ENCODE data around the gene TMEM91.
"Not testable (repeated sequence)": the region's sequence is repeated elsewhere in the genome, so short reads cannot be mapped to it uniquely, and the experiment has no call there.

TMEM91 gene

DNA sequence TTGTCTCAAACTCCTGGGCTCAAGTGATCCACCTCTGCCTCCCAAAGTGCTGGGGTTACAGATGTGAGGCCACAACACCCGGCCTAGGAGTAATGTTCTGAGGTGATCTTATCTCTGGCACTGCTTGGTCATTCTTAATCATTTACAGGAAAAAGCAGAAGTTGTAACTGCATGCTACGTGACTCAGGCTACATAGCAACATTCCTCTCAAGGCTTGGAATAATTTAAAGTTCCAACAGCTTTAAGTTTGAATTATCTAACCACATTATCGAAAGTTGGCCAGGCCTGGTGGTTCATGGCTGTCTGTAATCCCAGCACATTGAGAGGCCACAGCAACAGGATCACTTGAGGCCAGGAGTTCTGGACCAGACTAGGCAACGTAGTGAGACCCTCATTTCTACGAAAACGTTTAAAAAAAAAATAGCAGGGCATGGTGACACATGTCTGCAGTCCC, 8.5 kb upstream of the TMEM91 start:
- Histone ChIP-seq H3K36me3 (0 out of 2 replicates have a peak, but pooled peaks cover 5% of the 10 kb centered on the region), H3K27ac (no peak overlapping the region), H3K4me3 (ENCODE audit: low read depth, low read length) (no peak overlapping the region), H3K9me3 (ENCODE audit: severe bottlenecking) (no peaks in the 10 kb centered on the region), H3K27me3 (ENCODE audit: insufficient read depth, low read depth, severe bottlenecking) (no peaks in the 10 kb centered on the region)
- DNase-seq: no peak
- TF ChIP-seq, protein P1, sequence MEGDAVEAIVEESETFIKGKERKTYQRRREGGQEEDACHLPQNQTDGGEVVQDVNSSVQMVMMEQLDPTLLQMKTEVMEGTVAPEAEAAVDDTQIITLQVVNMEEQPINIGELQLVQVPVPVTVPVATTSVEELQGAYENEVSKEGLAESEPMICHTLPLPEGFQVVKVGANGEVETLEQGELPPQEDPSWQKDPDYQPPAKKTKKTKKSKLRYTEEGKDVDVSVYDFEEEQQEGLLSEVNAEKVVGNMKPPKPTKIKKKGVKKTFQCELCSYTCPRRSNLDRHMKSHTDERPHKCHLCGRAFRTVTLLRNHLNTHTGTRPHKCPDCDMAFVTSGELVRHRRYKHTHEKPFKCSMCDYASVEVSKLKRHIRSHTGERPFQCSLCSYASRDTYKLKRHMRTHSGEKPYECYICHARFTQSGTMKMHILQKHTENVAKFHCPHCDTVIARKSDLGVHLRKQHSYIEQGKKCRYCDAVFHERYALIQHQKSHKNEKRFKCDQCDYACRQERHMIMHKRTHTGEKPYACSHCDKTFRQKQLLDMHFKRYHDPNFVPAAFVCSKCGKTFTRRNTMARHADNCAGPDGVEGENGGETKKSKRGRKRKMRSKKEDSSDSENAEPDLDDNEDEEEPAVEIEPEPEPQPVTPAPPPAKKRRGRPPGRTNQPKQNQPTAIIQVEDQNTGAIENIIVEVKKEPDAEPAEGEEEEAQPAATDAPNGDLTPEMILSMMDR (IDR thresholded peaks at IDR 0.05; ENCODE audit: low read depth, low read length): no peak

DNA sequence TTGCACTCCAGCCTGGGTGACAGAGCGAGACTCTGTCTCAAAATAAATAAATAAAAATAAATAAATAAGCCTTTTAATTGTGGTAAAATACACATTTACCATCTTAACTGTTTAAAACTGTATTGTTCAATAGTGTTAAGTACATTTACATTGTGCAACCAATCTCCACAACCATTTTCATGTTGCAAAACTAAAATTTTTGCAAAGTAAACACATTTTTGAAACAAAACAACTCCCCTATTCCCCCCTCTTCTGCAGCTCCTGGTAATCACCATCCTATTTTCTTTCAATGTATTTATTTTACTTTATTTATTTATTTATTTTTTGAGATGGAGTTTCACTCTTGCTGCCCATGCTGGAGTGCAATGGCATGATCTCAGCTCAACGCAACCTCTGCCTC, 6.6 kb upstream of the TMEM91 start:
- no peak overlapping the region for H3K4me3 ChIP-seq (ENCODE audit: low read depth, low read length)
- H3K9me3 ChIP-seq (ENCODE audit: severe bottlenecking): no peaks in the 10 kb centered on the region
- H3K27me3 ChIP-seq (ENCODE audit: insufficient read depth, low read depth, severe bottlenecking): no peaks in the 10 kb centered on the region
- H3K36me3 ChIP-seq: 0 out of 2 replicates have a peak, but pooled peaks cover 2% of the 10 kb centered on the region
- TF ChIP-seq, protein P1 (IDR thresholded peaks at IDR 0.05; ENCODE audit: low read depth, low read length): no peak
- no peak overlapping the region for H3K27ac ChIP-seq
- DNase-seq: no peak

DNA sequence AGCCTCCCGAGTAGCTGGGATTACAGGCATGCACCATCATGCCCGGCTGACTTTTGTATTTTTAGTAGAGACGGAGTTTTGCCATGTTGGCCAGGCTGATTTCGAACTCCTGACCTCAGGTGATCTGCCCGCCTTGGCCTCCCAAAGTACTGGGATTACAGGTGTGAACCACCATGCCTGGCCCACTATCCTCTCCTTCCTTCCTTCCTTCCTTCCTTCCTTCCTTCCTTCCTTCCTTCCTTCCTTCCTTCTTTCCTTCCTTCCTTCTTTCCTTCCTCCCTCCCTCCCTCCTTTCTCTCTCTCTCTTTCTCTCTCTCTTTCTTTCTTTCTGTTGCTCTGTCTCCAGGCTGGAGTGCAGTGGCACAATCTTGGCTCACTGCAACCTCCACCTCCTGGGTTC, 5.2 kb upstream of the TMEM91 start:
- not testable (repeated sequence) for H3K27me3 ChIP-seq (ENCODE audit: insufficient read depth, low read depth, severe bottlenecking); H3K9me3 ChIP-seq (ENCODE audit: severe bottlenecking); H3K27ac ChIP-seq; DNase-seq; H3K36me3 ChIP-seq; H3K4me3 ChIP-seq (ENCODE audit: low read depth, low read length)

DNA sequence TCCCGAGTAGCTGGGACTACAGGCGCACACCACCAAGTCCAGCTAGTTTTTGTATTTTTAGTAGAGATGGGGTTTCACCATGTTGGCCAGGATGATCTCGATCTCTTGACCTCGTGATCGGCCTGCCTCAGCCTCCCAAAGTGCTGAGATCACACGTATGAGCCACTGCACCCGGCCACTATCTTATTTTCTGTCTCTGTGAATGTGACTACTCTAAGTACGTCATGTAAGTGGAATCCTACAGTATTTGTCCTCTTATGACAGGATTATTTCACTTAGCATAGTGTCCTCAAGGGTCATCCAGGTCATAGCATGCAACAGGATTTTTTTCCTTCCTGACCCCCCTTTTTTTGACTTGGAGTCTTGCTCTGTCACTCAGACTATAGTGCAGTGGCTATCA, 4.8 kb upstream of the TMEM91 start:
- Histone ChIP-seq H3K4me3 (ENCODE audit: low read depth, low read length) (no peak overlapping the region), H3K27ac (no peak overlapping the region), H3K36me3 (0 out of 2 replicates have a peak, but pooled peaks cover 2% of the 10 kb centered on the region), H3K9me3 (ENCODE audit: severe bottlenecking) (no peaks in the 10 kb centered on the region), H3K27me3 (ENCODE audit: insufficient read depth, low read depth, severe bottlenecking) (no peaks in the 10 kb centered on the region)
- TF ChIP-seq, protein P1 (IDR thresholded peaks at IDR 0.05; ENCODE audit: low read depth, low read length): no peak
- DNase-seq: no peak

DNA sequence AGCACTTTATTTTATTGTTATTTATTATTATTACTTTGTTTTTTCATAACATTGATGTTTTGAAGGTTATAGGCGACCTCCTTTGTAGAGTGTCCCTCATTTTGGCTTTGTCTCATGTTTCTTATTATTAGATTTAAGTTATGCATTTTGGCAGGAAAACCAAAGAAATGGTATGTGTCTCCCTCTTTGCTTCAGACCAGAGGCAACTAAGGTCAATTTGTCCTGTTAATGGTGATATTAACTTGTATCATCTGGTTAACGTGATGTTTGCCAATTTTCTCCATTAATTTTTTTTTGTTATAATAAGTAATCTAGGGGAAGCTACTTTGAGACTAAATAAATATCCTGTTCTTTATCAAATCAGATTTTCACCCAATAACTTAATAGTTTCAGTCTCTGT, 3.8 kb upstream of the TMEM91 start:
- H3K36me3 ChIP-seq: 0 out of 2 replicates have a peak, but pooled peaks cover 2% of the 10 kb centered on the region
- H3K27ac ChIP-seq: peak overlapping the region; percentile 27; the same call in 1 of the 2 replicates
- TF ChIP-seq, protein P1 (IDR thresholded peaks at IDR 0.05; ENCODE audit: low read depth, low read length): no peak
- DNase-seq: no peak
- no peaks in the 10 kb centered on the region for H3K9me3 ChIP-seq (ENCODE audit: severe bottlenecking)
- H3K27me3 ChIP-seq (ENCODE audit: insufficient read depth, low read depth, severe bottlenecking): no peaks in the 10 kb centered on the region
- no peak overlapping the region for H3K4me3 ChIP-seq (ENCODE audit: low read depth, low read length)

DNA sequence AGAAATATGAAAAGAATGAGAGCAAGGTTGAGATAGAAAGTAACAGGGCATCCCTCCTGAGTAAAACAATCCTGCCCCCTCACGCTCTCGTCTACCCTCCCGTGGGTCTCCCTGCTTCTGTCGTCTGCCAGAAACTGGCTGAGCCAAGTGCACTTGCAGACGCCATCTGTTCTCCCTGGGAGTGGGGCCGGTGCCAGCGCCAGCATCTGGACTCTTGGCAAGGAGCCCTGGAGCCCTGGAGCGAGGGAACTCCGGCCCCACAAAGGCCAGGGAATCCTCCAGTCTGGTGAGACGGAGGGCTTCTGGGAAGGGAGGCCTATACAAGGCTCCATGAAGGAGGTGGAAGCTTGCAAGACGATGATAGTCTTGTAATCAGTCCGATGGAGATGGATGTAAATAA, 2.3 kb upstream of the TMEM91 start:
- H3K9me3 ChIP-seq (ENCODE audit: severe bottlenecking): no peaks in the 10 kb centered on the region
- DNase-seq: peak; percentile 91
- H3K36me3 ChIP-seq: peaks cover 2% of the 10 kb centered on the region; the same call in 1 of the 2 replicates
- TF ChIP-seq, protein P1 (IDR thresholded peaks at IDR 0.05; ENCODE audit: low read depth, low read length): no peak
- no peaks in the 10 kb centered on the region for H3K27me3 ChIP-seq (ENCODE audit: insufficient read depth, low read depth, severe bottlenecking)
- peak overlapping the region; percentile 85 for H3K27ac ChIP-seq
- H3K4me3 ChIP-seq (ENCODE audit: low read depth, low read length): no peak overlapping the region
